GM12865 (cell line): ENCODE results near the gene PRMT2.

ENCODE experiments used
- DNase-seq: peaks from one replicate; pipeline ENCODE4 v3.0.0; 2010; ENCODE audit warnings: low read depth
- H3K4me3 ChIP-seq: 2 replicates; pipeline ENCODE4 v1.5.1; 2011; ENCODE audit warnings: mild to moderate bottlenecking, low read depth, low read length, control low read depth
- CTCF ChIP-seq: IDR thresholded peaks from 2 replicates; pipeline ENCODE4 v1.5.1; 2011; ENCODE audit warnings: low read length, control low read depth, low read depth, inconsistent platforms; ENCODE audit not compliant: insufficient read depth; ENCODE audit errors: missing control alignments

Gene PRMT2

GRCh38 chr21:46641656-46642055, 6.2 kb downstream of the PRMT2 start:
- no peak for DNase-seq
- TF ChIP-seq CTCF: no peak
- H3K4me3 ChIP-seq: no peak overlapping the region

GRCh38 chr21:46643379-46644177, 8.1 kb downstream of the PRMT2 start:
- no peak overlapping the region for H3K4me3 ChIP-seq
- TF ChIP-seq CTCF: no peak
- no peak for DNase-seq

GRCh38 chr21:46645840-46646239, 10.4 kb downstream of the PRMT2 start:
- no peak overlapping the region for H3K4me3 ChIP-seq
- DNase-seq: no peak
- no peak for TF ChIP-seq CTCF

- no peak for TF ChIP-seq CTCF
- DNase-seq: no peak
These were observed 11.2 kb downstream of the PRMT2 start for GRCh38 chr21:46646541-46647154.

GRCh38 chr21:46648539-46648938, 13.1 kb downstream of the PRMT2 start:
- H3K4me3 ChIP-seq: no peak overlapping the region
- TF ChIP-seq CTCF: no peak
- no peak for DNase-seq

More at GRCh38 chr21:46646541-46647154, 11.2 kb downstream of the PRMT2 start:
- H3K4me3 ChIP-seq: no peak overlapping the region

GRCh38 chr21:46649356-46649755, 13.9 kb downstream of the PRMT2 start:
- no peak overlapping the region for H3K4me3 ChIP-seq
- no peak for TF ChIP-seq CTCF
- no peak for DNase-seq

- TF ChIP-seq CTCF: no peak
These were observed 15.1 kb downstream of the PRMT2 start for GRCh38 chr21:46650476-46651098.

More at GRCh38 chr21:46650476-46651098, 15.1 kb downstream of the PRMT2 start:
- H3K4me3 ChIP-seq: no peak overlapping the region
- DNase-seq: no peak
